Amniotic epithelial cell (primary cell): ENCODE results near the gene TUSC1.
A peak's percentile ranks its signal among the peaks of the same experiment; 100 is the strongest.
"Not testable (repeated sequence)": the region's sequence is repeated elsewhere in the genome, so short reads cannot be mapped to it uniquely, and the experiment has no call there.

Source experiments
- DNase-seq: peaks from one replicate; pipeline ENCODE4 v3.0.0-alpha.2; 2010; ENCODE audit warnings: low read depth

Gene TUSC1

DNA sequence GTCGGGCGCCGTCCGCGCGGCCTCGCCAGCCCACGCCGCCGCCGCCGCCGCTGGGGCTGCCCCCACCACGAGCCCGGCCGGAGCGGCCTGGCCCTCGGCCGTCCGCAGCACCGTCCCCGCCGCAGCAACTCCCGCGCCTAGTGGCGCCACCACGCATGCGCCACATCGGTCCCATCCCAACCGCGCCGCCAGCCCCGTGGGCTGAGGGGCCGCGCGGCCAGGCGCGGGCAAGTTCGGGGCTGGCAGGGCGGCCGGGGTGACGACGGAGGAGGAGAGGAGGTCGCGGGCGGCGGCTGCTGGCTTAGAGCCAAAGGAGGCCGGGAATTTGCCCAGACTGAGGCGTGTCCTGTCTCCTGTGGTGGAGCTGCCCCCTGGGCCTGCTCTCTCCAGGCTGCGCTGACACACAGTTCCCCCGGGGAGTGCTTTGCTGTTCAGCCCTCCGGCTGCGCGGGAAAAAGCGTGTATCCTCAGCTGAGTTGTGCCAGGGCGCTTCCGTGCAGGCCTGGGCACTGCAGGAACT lies at the start of gene TUSC1:
Gene TUSC1 (minus strand): TSS at position 298 of the 520 bp plus-strand sequence. CDS start 132 bp downstream, at position 166.
- DNase-seq, result peak; percentile 78

DNA sequence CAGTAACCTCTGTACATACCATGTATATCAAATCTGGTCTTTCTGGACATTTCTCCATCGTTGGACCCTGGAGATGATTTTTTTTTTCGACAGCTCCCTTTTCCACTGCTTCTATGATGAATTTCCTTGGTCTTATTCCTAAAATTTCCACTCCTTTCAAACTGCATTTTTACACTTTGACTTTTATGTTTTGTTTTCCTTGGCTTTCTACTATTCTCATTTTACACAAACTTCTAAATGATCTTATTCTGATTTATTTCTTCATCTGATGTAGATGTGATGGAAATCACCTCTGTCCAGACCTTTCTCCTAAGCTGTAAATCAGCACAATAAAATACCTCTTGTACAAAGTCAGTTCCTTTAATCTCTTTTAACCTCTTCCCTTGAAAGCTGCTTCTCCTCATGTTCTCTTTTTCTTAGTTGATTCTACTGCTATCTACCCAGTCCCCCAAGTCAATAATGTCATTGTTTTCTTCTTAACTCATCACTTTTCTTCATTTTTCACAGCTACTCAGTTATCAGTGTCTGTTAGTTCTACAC lies 48.7 kb upstream of the TUSC1 start:
- no peak for DNase-seq

DNA sequence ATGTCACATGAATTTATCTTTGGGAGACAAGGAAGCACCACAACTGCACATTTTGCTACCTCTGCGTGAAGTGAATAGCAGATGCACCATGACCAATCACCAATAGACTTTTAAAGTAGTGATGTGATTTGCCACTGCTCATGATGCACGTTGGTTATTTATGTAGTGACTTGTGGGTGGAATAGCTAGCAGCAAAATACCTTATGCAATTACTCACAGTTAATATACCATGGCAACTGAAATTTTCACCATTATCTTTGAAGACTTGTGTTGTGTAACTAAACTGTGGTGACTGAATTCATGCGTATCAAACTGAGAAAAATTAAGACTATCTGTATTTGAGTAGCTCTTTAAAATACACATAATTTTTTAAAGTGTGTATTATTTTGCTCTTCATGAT lies 46.2 kb upstream of the TUSC1 start:
- DNase-seq, result peak; percentile 3

DNA sequence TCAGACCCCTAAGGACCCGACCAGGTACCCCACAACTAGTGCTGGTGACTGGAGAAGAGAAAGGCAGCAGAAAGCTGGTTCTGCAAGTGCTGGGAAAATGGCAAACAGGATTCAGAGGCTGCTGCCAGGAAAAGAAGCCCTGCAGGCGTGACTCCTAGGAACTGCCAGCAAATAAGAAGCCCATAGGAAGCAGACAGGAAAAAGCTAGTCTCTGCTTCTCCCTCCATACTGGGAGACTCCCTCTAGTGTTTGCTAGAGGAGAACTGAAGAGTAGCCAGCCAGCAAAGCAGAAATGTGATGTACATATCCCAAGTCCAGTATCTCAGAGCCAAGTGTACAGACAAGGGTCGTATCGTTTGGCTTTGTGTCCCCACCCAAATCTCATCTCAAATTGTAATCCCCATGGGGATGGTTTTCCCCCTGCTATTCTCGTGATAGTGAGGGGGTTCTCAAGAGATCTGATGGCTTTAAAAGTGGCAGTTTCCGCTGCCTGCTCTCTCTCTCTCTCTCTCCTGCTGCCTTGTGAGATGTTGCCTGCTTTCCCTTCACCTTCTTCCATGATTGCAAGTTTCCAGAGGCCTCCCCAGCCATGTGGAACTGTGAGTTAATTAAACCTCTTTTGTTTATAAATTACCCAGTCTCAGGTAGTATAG lies 38.1 kb upstream of the TUSC1 start:
- peak; percentile 56 for DNase-seq

DNA sequence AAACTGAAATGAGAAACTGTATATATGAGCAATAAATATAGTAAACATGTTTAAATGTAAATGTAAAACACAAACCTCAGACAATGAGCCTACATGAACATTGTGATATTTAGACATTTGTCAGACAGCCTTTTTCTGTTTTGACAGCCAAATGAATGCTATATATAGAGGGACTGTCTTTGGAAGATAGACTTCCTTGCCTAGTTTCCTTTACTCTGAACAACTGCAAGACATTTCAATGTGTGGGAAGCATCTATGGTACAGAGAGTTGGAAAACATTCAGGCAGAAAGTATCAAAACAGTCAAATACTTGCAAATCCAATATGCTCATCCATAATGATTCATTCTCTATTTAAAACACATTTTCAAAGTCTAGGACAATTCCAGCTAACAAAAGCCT lies 31.7 kb upstream of the TUSC1 start:
- no peak for DNase-seq

DNA sequence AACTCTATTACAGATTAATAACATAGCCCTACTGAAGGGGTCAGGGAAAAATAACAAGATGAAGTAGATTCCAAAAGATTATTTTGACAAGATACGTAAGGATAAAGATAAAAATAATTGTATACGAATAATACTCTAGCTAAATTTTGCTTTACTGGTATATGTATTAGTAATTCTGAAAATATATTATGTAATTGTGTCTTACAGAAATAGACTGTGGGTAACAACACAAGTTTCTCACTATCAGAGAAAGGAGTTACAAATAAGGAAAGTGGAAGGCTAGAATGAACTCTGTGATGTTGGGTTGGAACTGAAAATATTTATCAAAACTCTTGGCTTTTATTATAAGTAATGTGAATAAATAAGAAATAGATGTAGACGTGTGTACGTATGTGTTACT lies 26.6 kb upstream of the TUSC1 start:
- no peak for DNase-seq

DNA sequence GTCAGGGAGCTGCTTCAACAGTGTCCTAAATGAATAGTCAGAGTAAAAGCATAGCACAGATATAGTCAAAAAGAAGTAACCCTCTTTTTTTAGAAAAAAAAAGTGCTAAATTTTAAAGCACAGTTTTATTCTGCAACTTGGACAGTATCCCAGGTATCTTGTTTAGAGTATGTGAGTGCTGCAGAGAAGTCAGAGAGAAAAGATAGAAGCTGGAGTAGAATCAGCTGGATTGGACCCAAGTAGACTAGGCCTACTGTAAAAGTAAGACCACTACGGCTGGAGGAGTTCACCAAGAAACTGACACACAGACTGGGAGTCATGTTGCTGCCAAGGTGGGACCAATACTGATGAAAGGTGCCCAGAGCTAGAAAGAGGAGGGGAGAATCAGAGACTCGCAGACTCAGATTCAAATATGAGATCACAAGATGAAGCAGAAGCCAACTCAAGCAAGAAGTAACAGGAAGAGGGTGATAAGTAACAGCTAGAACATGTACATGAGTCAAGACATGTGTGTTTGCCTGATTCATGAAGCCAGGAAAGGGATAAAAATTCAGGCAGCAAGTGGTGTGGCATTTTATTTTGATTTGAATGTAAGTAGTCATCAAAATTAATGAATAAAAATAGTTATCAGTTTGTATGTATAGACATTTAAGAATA lies 25.6 kb upstream of the TUSC1 start:
- DNase-seq, result no peak

DNA sequence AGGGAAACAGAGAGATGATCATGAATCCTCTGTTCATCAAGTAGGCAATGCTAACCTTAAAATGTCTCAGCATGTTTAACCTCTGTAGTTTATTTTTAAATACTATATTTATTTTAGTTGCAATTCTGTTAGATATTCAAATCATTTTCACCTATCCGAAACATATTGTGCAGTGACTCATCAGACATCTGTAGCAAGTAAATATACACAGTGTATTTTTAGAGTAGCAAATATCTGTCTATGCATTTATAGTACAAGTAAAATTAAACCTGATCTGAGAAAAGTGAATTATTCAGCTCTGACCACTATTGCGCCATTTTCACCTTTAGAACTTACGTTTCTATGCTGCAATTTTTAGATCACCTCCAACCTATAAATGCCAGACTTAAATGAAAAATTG lies 24.3 kb upstream of the TUSC1 start:
- DNase-seq, result no peak

DNA sequence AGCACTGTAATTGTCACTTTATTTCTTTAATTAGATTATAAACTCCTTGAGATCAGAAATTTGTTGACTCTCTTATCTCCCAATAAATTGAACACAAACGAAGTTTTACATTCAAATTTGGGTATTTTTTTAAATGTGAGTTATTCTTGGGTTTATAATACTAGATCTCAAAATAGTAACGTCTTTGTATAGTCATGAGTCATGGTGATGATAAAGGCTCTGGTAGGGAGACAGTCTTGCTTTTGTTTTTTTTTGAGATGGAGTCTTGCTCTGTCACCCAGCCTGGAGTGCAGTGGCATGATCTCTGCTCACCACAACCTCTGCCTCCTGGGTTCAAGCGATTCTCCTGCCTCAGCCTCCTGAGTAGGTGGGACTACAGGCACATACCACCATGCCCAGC lies 22.7 kb upstream of the TUSC1 start:
- not testable (repeated sequence) for DNase-seq

DNA sequence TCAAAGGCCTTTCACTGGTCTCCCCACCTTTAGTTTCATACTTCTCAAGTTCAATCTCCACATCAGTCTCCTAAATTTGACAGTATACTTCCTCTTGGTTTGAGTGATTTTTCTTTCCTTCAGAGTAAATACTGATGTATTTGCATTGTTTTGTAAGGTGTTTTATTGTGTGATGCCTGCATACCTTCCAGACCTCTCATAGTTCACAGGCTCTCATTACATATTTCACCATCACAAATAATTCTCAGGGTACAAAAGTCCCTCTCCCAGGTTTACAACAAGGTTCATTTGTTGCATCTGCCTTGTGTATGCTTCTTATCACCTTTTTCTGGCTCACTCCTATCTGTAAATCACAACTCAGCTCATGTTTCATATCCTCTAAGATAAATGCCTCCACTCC lies 22.2 kb upstream of the TUSC1 start:
- no peak for DNase-seq

DNA sequence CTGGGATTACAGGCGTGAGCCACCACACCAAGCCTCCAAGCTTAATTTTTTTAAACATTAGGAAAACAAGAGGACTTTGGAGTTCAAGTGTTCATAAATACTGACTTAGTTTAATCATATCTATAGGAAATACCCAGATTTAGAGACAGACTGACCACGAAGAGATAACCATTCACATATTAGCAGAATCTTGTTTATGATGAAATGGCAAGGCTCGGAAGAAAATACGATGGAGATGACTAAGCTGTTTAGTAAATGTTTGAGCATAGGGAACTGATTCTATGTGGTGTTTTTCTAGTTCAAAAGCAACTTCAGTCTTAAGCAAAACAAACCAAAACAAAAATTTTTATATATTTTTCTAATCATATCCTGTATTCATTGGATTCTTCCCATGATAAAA lies 13.5 kb upstream of the TUSC1 start:
- peak; percentile 65 for DNase-seq

DNA sequence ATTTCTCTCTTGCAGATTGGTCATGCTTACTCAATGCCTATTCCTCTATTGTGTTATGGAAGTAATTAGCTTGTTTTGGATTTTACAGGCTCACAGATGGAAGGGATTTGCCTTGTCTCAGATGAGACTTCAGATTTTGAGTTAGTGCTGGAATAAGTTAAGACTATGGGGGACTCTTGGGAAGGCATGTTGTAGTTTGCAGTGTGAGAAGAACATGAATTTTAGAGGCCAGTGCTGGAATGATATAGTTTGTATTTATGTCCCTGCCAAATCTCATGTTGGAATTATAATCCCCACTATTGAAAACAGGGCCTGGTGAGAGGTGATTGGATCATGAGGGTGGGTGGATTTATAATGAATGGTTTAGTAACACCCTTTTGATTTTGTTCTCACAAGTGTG lies 6.1 kb upstream of the TUSC1 start:
- DNase-seq, result no peak

DNA sequence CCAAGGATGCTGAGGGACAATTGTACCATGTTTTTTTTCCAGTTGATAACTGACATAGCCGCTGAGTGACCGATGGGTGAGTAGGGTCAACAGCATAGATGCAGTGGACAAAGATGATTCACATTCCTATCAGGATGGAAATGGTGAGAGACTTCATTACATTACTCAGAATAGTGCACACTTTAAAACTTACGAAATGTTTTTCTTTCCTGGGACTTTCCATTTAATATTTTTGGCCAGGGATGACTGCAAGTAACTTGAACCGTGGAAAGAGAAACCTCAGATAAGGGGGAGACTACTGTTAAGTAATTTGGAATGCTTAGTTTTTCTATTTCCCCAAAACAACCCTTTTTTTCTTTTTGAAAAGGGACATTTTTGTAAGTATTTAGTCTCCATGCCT lies 3.0 kb upstream of the TUSC1 start:
- DNase-seq, result peak; percentile 80

DNA sequence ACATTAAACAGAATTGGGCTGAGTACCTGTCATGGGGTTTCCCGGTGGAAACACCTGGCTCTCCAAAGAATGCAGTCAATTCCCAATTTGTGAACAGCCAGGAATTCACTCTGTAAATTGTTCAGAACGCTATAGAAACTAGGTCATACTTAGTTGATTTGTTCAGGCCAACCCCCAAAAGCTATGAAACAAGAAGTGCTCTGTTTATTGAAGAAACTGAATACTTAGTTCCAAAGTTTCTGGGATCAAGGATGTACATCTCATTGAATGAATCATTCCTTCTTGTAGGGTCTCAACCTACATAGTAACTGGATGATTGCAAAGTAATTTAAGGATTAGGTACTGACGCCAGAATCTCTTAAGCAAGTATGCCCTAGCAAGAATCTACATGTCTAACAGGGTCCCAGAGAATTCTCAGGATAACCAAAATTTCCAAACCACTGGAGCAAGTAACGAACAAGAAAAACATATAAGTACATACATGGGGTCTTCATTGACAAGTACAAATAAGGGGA lies 659 bp upstream of the TUSC1 start:
- DNase-seq, result peak; percentile 13

DNA sequence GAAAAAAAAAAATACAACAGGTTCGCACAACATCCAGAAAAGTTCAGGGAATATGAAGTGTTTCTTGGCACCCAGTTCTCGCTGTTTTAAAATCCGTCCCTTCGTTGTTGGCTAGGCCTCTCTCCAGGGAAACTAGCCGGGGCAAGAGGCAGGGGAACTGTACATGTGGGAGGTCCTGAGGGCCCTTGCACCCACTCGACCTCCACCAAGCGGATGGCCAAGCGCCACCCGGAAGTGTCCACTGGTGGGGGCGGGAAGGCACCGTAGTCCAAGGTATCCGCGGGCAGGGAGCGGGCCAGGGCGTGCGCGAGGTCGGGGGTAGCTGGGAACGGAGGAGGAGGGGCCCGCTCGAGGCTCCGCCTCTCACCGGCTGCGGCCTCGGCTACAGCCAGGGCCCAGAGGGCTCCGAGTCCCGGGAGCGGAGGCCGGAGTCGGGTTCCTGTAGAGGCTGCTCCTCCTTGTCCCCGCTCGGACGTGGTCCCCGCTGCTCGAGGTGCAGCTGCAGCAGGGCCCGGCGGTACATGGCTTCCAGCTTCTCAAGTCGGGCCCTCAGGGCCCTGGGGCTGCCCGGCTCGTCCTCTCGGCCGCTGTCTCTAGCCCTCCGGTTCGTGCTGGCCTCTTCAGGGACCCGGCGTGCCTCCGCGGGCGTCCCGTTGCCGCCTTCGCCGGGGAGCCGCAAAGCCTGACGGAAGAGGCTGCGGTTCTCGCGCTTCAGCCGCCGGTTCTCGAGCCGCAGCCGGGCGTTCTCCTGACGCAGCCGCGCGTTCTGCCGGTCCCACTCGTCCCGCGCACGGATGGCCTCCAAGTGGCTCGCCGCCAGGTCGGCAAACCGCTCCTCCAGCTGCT lies 720 bp downstream of the TUSC1 start:
- DNase-seq, result peak; percentile 80

DNA sequence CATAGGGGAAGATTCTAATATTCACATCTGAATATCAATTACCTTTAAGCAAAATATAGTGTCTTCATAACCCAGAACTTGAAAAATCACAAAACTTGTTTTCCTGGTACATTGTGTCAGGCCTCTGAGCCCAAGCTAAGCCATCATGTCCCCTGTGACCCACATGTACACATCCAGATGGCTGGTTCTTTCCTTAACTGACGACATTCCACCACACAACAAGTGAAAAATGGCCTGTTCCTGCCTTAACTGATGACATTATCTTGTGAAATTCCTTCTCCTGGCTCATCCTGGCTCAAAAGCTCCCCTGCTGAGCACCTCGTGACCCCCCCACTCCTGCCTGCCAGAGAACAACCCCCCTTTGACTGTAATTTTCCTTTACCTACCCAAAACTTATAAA lies 2.4 kb downstream of the TUSC1 start:
- not testable (repeated sequence) for DNase-seq

DNA sequence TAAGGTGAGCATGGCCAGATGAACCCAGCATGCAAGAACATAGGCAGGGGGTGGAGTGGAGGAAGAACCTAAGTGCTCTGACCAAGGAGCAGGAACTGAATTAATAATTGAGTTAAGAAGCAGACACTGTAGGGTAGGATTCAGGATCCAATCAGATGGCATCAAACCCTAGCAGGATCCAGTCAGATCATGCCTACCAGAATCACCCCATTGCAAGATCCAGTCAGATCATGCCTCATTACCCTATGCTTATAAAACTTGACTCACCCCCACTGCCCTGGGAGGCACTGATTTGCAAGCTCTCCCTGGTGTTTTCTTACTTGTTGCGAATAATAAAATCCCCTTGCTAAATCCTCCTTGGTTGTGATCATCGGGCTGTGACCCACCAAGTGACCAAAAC lies 19.7 kb downstream of the TUSC1 start:
- no peak for DNase-seq

DNA sequence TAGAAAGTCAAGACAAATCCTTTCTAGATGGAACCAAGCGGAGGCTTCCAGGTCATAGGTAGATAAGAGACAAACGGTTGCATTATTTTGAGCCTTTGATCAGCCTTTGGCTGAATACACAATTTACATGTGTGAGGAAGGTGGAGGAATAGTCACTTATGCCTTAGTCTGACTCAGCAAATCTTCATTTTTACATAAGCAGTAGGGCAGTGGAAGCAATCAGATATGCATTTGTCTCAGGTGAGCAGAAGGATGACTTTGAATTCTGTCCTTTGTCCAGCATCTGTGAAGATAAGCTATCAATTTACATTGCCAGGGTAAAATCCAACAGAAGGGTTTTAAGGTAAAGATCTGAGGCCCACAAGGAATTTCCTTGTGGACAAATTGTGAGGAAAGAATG lies 23.8 kb downstream of the TUSC1 start:
- DNase-seq, result no peak

DNA sequence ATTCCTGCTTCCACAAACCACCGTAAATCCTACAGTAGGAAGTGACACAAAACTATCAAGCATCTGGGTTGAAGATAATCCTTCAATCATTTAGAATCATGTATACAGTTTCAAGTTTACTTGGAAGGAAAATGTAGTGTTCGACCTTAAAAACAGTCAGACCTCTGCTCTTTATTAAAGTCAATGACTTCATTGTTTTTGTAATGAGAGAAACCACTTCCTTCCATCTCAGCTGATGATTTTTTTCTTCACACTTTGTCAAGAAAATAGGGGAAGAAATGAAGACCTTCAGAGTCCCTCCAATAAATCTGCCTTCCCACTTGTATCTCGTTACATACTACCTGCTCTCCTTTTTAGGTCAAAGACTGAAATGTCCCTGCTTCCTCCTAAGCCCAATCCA lies 30.1 kb downstream of the TUSC1 start:
- DNase-seq, result no peak

DNA sequence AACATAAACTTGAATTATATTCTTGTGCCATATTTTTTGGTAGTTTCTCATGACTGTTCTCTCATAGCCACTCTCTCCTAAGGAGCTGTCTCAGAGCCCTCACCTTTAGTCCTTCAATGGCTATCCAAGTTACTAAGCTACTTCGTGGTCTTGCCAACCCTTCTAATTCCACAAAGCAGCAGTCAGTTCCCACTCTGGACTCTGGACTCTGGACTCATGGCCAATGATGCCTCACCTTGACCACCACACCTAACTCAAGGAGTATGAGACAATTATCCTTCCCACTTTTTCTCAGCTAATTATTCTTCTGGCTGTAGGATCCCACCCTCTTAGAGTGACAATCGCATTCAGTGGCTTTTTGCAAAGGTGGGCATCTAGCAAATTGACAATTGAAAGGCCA lies 42.2 kb downstream of the TUSC1 start:
- DNase-seq, result no peak

DNA sequence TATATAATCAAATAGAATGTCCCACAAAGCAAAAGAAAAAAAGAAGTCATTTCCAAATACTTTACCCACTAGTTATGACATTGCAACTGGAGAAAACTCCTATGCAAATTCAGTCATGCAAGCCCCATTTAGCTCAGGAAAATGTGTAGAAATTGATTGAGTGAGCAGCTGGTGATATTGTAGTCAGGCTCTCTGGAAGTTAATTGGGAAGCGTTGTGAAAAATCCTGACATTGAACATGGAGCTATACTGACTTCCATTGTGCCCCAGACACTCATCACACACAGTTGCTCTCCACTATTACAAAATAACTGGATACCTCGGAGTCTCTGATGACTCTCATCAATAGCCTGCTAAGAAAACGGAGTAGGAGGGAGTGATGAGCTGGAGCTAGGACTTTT lies 49.0 kb downstream of the TUSC1 start:
- DNase-seq, result no peak
